Measurements from ENCODE around the gene NOL6. TPM values are rescaled to one million over a fixed set of nuclear protein-coding genes. Genes with fewer than 3 reads are reported as not detected.
"Not testable (repeated sequence)": the region's sequence is repeated elsewhere in the genome, so short reads cannot be mapped to it uniquely, and the experiment has no call there.

NOL6 gene
- total RNA-seq, 1 donor from 2014 or later: 24.0 TPM

DNA sequence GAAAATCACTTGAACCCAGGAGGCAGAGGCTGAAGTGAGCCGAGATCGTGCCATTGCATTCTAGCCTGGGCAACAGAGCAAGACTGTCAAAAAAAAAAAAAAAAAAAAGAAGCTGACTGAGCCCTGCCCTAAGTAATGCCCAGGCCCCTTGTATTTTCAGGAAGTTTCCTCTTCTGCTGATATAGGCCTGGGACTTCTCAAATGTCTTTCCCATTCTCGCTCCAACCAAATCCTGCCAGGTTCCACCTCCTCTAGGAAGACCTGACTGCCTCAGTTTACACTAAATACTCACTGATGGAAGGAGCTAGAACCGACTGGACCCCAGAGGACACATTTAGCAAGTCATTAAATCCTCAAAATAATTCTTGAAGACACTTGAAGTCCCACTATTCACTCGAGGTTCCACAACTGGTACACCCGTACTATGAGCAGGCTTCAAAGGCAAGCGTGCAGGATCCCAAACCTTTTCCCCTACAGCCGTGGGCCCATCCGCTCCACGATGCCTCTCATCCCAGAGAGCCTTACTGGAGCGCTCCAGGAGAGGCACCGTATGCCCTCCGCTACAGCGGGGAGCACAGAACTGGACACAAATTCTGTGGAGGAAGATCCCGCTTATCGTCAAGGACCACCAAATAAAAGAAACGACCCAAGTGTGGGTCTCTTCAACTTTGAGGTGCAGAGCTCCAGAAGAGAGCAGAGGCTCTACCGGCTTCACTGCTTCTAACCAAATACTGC lies 676 bp downstream of the NOL6 start:
- no peak for DNase-seq (ENCODE audit: extremely low read depth, low read depth, low spot score)

DNA sequence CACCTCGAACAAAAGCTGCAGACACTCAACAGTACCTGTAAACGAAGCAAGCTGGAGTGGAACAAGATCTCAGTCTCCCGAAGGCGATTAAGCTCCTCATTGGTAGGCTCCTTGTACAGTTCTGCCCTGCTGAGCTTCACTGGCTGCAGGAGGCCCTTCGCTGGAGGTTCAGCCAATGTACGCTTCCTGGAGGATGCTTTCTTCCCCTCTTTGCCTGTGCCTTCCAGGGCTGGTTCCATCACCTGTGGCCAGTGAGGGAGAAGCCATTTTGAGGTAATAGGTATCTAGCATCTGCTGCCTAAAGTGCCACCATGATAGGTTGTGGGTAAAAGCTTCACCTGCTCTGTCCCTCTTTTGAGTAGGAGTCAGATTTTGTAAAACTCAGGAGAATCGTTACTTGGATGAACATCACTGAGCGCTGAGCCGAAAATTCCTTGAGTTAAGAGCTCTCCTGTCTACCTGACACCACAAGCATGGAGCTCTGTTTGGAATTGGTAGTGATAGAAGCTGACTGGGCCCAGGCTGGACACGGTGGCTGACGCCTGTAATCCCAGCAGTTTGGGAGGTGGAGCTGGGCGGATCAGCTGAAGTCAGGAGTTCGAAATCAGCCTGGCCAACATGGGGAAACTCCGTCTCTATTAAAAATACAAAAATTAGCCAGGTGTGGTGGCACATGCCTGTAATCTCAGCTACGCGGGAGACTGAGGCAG lies 1.4 kb downstream of the NOL6 start:
- DNase-seq (ENCODE audit: extremely low read depth, low read depth, low spot score): no peak

DNA sequence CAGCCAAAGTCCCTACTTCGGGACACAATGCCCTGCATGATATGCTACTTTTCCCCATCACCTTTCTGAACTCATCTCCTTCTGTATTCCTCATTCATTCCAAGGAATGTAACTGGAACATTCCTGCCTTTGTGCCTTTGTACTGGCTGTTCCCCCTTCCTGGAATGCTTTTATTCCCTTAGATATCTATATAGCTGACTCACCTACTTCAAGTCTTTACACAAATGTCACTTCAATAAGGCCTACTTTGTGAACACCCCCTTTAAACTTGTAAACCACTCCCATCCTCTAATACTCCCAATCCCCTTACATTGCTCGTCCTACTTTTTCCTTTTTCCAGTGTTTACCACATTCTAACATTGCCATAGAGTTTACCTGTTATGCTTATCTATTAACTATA lies 2.4 kb downstream of the NOL6 start:
- DNase-seq (ENCODE audit: extremely low read depth, low read depth, low spot score): no peak

DNA sequence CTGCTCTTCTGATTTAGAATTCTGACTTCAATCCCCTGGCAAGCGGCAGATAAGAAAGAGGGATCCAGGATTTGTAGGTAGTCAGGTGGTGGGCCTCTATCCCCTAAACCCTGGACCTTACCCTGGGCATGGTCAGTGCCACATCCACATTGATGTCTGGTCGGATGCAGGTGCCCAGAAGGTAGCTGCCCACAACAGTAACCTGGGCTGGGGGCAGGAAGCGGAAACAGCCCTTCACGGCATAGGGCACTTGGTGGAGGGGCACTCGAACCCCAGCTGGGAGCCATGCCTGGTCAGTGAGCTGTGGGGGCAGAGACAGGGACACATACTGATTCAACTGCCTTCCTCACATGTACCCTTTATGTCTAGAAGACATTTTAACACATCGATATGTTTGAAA lies 3.8 kb downstream of the NOL6 start:
- DNase-seq (ENCODE audit: extremely low read depth, low read depth, low spot score): no peak

DNA sequence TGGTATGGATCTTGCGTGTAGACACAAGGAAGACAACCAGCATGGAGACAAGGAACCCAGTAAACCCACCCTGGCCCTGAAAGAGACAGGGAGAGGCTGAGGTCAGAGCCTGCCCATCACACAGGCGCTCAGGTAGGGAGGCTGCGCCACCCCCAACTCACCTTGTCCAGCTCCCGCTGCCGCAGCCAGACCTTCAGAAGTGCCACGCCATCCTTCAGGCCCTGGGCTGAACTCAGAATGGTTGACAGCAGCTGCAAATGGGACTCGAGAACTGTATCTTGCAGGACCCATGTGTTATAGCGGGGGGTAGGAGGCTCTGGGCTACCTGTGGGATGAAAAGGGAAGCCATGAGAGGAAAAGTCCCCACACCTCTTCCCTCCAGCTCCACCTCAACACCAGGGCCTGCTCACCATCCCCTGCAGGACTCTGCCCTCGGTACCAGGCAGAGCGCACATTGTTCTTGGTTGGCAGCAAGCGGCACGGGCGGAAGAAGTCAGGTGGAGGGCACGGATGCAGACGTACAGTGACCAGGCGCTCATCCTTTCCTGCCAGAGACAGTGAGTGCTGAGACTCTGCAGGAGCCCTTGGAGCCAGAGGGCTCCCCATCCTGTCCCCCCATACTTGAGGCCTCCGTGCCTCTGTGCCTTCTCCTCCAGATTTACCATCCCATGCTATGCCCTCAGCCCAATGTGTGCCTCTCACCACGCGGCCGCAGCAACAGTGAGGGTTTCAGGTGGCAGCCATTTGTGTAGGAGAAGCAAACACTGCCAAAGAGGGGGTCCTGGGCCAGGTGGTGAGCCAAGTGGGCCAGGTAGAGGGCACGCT lies 4.7 kb downstream of the NOL6 start:
- DNase-seq (ENCODE audit: extremely low read depth, low read depth, low spot score): no peak

DNA sequence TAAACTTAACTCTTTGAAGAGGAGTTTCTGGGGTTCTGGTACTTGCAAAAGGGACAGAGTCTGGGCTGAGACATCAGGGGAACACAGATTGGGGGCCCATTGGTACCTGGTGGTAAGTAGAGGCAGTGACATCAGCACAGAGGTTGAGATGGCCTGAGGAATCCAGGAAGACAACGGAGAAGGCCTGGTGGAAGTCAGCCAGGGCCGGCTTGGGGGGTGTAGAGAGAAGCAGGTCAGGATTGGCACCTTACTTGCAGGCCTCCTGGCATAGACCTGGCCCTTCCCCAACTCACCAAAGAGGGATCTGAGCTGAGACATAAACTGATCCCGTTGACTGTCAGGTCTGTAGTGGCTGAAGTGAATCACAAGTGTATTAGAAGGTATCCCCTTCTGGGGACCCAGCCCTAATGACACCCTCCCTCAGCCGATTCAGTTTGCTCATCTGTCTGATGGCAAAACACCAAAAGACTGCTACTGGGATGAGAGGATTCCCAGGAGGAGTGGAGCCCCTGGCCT lies 5.5 kb downstream of the NOL6 start:
- no peak for DNase-seq (ENCODE audit: extremely low read depth, low read depth, low spot score)

DNA sequence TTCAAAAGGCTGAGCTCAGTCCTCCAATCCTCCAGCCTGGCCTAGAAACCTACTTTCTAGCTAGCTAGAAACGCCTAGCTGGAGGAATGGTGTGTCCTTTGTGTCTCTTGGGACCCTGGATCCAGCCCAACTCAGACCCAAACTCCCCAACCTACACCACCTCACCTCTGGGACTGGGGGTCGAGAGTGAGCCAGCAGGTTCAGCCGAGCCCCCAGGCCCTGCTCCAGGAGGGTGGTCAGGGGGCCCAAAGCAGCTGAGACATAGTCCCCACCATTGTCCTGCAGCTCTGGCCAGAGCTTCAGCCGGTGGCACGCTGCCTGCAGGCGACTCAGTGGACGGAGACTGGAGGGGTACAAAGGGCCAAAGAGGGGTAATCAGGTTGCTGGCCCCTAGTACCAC lies 6.2 kb downstream of the NOL6 start:
- DNase-seq (ENCODE audit: extremely low read depth, low read depth, low spot score): no peak

DNA sequence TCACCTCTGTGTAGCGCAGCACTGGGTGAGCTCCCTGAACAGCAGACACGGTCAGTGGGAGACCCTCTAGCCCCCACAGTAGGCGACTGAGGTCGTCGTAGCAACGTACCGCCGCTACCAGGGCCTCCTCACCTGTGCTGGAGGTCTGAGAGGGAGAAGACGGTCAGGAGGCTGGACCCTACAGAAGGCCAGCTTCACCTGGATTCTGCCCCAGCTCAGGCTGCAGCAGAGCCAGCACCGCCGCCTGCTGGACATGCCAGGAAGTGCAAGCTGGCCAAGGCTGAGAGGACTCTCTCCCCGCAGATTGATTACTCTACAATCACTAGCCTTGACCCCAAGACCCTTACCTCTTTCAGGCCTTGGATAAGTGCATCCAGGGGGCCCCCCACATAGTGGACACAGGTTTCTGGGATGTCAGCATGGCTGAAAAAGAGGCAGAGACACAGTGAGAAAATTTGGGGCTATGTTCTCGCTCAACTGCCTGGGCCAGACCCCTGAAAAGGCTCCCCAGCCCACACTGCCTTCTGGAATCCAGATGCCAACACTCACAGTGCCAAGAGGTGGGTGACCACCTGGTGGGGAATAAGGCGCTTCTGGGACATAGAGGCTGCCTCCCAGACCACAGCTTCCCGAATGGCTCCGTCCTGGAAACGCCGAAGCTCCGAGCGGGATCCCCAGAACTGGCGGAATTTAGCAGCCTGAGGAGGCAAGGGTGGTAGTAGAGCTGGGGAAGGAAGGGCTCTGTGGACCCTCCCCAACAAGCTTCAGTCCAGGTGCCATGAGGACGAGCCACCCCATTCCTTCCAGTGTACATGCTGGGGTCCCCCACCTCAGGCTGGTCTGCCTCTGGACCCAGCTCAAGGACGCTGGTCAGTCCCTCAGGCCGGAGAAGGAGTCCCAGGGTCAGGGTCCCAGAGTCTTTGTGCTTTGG lies 6.9 kb downstream of the NOL6 start:
- no peak for DNase-seq (ENCODE audit: extremely low read depth, low read depth, low spot score)

DNA sequence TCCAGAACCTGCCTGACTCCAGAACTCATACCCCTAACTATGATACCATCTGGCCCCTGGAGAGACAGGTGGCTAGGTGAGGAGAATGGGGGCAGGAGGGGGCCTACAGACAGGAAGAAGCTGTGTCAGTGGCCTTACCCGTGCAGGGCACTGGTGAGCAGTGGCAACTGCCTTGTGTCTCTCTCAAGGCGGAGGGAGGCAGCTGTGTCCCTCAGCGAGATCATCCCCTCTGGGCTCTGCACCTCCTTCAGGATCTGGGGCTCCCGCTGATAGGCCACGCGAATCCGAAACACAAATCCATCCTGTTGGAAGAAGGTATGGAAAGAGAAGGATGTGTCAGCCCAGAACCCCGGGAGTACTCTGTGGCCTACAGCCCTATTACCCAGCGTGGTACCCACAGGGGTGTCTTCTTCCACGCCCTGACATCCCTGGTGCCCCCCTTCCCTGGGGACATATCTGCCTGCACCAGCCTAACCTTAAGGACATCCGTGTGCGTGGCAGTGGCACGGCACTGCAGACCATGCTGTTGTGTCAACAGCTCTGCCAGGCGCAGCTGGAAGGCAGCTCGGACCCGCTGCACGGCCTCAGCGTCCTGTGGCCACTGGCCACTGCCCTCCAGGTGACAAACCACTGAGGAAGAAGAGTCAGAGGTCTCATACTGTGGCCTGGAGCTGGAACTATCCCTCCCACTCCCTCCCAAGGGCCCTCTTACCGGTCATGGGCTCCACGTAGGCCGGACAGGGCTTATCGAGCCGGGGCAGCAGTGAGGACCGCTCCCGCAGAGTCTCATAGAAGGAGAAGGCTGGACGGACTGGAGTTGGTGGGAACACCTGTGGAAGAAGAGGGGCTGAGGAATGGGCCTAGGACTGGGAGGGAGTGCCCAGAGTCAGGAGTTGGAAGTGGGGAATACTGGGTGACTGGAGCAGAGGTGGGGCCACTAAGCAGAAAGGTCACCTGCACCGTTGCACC lies 7.8 kb downstream of the NOL6 start:
- no peak for DNase-seq (ENCODE audit: extremely low read depth, low read depth, low spot score)

DNA sequence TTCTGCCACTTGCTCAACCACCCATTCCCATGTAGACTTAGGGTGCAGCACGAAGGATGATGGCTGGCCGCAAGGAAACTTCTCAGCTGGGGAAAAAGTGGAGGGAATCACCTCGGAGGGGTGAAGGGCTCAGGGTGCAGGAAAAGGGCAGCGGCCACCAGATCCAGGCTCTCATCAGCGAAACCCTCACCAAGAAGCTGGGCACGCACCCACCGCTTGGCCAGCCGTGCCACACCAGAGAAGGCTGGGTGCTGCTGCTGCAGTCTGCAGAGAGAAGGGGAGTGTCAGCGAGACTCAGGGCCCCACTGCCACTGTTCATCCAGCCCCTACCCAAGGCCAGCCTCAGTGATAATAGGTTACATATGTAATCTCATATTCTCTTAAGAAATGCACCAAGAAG lies 8.6 kb downstream of the NOL6 start:
- DNase-seq (ENCODE audit: extremely low read depth, low read depth, low spot score): no peak

DNA sequence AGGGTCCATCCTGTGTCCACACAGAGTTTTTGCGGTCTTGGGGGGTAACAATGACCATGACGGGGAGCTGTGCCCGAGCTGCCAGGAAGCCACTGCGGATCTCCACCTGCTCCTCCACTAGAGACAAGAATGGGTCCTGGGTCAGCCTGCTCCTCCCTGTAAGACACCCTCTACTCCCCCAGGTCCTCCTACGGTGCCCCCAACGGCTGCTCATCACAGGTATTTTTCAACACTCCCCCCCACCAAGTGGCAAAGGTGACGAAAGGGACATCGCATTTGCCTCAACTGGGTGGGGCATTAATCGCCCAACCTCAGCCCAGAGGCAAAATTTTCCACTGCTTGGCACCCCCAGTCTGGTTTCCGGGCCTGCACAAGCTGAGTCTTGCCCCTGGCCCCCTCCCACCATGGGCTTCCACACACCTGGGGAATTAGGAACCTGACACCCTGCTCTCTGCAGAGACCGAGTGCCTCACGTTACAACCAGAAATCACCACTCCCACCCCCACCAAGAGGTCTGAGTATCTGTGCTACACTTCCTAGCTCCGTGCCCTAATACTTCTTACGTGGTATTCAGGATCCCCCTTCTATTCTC lies 9.6 kb downstream of the NOL6 start:
- no peak for DNase-seq (ENCODE audit: extremely low read depth, low read depth, low spot score)

DNA sequence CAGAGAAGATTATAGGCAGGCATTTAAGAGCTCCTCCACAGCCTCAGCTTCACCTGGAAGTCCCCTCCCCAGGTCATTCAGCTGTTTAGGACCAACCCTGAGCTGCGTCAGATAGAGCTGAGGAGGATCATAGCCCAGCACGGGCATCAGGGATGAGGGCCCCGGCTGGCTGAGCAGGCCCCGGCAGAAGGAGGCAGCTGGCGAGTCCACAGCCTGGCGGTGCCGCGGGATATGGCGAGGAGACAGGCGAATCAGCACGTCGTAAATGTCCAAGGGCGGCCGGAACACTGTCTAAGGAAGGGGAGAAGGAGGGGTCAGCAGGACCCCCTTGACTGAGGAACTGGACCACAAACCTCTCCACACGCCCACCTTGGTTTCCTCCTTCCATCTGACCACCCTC lies 10.6 kb downstream of the NOL6 start:
- DNase-seq (ENCODE audit: extremely low read depth, low read depth, low spot score): no peak

DNA sequence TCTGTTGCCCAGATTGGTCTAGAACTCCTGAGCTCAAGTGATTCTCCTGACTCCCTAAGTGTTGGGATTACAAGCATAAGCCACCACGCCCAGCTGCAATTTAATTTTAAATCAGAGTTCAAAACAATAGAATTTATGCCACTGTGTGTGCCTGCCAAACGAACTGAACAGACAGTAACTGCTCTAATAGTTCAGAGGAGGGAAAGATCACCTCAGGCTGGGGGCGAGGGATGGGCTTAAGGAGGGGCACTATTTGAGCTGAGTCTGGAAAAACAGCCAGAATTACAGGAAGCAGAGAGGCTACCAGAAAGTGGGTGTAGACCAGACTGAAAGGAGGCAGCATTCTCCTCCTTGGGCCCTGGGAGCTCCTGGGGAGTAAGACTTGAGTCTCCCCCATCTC lies 12.2 kb downstream of the NOL6 start:
- DNase-seq (ENCODE audit: extremely low read depth, low read depth, low spot score): no peak

DNA sequence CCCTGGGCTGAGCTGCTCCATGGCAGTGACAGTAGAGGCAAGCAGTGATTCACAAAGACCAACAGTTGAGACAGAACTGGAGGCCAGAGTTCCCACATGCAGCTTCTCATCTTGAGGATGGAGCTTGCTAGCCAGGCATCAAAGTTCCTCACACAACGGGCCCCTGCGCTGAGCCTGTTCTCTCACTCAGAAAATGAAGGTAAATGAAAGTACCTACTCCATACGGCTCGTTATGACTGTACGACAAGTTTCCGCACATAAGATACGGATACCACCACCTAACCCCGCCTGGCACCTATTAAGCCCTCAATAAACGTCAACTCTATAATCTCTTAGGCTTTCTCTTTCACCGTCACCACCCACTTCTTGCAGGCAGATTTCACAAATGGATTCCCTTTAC lies 12.9 kb downstream of the NOL6 start:
- DNase-seq (ENCODE audit: extremely low read depth, low read depth, low spot score): no peak

DNA sequence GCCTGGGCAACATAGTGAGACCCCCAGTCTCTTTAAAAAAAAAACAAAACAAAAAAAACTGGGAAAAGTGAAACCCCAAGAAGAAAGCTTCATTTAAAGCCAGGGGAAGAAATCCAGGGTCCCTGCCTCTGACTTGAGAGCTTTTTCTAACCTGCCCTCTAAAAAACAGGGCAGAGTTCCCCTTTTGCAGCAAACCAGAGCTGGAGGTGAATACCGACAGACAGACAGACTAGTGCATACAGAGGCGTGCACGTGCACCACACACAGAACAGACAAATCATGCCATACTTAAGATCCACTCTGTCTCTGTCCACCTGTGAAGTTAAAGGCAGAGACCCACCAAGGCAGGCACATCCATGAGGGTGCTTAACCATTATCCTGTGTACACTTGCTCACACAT lies 14.6 kb downstream of the NOL6 start:
- no peak for DNase-seq (ENCODE audit: extremely low read depth, low read depth, low spot score)

DNA sequence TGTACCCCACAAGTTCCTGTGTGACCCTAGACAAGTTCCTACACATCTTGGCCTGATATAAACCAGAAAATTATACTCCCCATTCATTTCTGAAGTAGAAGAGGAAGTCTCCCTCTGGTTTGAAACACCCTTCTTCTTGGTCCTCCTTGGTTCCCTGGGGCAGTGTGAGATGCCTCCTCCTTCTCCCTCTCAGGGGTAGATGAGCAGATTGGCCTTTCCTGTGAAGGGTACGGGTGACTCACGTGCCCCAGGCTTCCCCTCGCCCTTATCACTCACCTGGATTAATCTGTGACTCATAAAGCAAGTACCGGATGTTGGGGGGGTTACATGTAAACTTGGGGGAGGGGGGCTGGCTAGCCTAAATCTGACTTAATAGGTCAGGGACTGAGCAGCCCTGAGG lies 15.3 kb downstream of the NOL6 start:
- no peak for DNase-seq (ENCODE audit: extremely low read depth, low read depth, low spot score)

DNA sequence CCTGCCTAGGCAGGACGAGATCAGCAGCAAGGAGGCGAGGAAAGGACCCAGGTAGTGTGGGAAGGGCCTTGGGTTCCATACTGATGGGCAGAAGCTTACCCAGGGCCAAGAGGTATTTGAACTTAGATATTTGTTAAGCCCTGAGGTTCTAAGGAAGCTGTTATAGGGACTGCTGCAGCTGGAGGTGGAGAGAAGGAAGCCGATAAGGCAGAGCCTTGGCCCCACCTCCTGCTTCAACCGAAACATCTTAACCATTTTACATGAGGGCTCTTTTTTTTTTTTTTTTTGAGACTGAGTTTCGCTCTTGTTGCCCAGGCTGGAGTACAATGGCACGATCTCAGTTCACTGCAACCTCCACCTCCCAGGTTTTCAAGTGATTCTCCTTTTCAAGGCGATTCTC lies 17.8 kb downstream of the NOL6 start:
- no peak for DNase-seq (ENCODE audit: extremely low read depth, low read depth, low spot score)

DNA sequence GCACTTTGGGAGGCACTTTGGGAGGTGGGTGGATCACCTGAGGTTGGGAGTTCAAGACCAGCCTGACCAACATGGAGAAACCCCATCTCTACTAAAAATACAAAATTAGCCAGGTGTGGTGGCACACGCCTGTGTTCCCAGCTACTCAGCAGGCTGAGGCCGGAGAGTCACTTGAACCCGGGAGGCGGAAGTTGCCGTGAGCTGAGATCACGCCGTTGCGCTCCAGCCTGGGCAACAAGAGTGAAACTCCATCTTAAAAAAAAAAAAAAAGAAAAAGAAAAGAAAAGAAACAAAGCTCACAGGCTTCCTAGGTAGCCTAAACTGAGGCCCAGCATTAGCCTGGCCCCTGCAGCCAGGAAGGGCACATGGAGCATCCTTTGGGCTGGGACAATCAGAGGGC lies 18.3 kb downstream of the NOL6 start:
- DNase-seq (ENCODE audit: extremely low read depth, low read depth, low spot score): not testable (repeated sequence)

DNA sequence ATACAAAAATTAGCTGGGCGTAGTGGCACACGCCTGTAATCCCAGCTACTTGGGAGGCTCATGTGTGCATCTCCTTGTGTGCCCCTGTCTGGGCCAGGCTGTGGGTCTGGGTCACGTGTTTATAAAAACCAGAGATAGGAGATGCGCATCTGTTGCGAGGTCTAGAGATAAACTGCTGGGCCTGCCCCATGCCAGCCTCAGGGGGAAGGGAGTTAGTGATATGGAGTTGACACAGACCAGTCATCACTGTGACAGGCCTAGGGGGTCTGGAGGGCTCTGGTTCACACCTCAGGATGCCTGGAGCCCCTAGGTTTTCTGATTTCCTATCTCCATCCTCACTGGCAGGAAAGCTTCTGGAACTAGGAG lies 19.1 kb downstream of the NOL6 start:
- DNase-seq (ENCODE audit: extremely low read depth, low read depth, low spot score): not testable (repeated sequence)
